Coronary artery (tissue), 2 donors: ENCODE data around the gene ZNF398.

Experiments used
- DNase-seq: peaks from one replicate; pipeline ENCODE4 v3.0.0-alpha.2; 2017; ENCODE audit warnings: low spot score
- H3K27ac ChIP-seq, 2 donors: fragments of 200-600 bp; sonication (generic); one replicate each; pipeline ENCODE4 v1.5.1; 2016 to 2019
- H3K4me3 ChIP-seq: fragments of 200-600 bp; sonication (generic); 2 replicates; pipeline ENCODE4 v1.5.1; 2016; ENCODE audit warnings: mild to moderate bottlenecking, moderate library complexity
- TF ChIP-seq, protein P1 (sequence below): fragments of 200-600 bp; sonication (generic); IDR thresholded peaks from one replicate; pipeline ENCODE4 v1.5.1; 2019; ENCODE audit warnings: antibody characterized with exemption

The ZNF398 gene

DNA sequence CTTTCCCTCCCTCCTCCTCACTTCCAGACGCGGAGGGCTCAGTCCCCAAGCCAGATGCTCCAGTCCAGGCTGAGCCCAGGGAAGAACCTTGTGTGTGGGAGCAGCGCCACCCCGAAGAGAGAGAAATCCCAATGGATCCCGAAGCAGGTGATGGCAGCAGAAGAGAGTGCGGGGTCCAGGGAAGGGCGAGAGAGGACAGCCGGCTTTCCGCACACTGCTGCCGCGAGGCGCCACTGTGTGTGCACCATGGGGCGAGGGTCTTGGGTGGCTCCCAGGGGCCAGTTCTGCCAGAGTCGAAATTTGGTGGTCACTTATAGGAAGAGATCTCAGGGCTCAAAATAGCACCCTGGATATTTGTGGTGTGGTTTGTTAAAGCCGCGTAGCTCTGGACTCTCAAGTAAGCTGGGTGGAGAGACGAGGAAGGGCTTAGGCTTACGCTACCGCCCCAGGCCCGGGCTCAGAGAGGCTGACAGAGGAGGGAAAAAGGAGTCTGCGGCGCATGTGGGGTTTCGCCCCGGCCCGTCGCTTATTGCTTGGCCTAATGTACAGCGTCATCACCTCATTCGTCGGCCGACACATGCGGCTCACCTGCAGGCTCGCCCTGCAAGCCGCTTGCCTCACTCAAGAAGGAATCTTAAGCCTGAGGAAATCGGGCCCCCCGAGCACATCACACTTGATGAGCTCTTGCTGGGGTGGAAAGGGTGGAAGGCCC, 60.2 kb downstream of the ZNF398 start:
- no peak overlapping the region for H3K4me3 ChIP-seq
- no peak overlapping the region for H3K27ac ChIP-seq
- no peak for DNase-seq
- TF ChIP-seq, protein P1, sequence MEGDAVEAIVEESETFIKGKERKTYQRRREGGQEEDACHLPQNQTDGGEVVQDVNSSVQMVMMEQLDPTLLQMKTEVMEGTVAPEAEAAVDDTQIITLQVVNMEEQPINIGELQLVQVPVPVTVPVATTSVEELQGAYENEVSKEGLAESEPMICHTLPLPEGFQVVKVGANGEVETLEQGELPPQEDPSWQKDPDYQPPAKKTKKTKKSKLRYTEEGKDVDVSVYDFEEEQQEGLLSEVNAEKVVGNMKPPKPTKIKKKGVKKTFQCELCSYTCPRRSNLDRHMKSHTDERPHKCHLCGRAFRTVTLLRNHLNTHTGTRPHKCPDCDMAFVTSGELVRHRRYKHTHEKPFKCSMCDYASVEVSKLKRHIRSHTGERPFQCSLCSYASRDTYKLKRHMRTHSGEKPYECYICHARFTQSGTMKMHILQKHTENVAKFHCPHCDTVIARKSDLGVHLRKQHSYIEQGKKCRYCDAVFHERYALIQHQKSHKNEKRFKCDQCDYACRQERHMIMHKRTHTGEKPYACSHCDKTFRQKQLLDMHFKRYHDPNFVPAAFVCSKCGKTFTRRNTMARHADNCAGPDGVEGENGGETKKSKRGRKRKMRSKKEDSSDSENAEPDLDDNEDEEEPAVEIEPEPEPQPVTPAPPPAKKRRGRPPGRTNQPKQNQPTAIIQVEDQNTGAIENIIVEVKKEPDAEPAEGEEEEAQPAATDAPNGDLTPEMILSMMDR: no peak

DNA sequence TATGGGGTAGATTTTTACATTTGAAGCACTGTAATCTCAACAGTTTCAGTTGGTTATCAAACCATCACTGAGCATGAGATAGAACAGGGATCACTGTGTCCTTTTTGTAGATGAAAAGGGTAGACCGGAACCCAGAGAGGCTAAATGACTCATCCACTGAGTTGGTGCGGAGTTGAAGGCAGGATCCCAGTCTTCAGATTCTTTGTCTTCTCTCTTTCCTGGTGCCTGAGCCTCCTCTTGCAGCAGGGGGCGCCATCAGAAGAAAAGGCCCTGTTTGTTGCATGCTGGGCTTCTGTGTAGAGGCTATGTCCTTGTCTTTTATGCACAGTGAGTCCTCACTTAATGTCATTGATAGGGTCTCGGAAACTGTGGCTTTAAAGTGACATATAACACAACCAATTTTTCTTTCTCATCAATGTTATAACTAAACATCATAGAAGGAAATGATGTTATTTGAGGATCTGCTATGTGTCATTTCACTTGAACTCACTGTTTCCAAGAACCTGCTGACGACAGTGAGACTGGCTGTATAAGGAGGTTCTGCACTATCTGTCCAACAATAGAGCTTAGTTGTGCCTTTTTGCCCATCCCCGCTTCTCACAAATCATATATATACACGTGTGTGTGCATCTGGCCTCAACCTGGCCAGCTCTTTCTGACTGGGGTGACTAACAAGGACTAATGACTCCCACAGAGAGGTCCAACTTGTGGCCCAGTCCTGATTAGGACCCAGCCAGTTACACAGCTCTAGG, 62.4 kb downstream of the ZNF398 start:
- Histone ChIP-seq H3K4me3 (no peak overlapping the region), H3K27ac (no peak overlapping the region)
- DNase-seq: no peak
- TF ChIP-seq, protein P1: no peak

DNA sequence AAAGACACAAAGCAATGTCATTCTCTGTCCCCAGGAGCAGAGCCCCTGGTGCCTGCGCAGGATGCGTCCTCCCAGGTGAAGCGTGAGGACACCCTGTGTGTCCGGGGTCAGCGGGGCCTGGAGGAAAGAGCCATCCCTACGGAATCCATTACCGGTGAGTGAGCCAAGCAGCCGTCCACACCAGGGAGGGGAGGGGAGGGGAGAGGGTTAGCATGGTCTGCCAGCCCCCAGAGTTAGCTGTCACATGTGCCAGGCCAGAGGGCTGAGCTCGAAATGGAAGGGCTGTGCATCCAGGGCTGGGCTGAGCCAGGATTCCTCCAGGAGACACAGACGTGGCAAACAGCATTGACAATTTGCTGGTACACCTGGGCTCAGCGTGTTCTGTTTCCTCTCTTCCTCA, 63.3 kb downstream of the ZNF398 start:
- Histone ChIP-seq H3K27ac (no peak overlapping the region), H3K4me3 (no peak overlapping the region)
- TF ChIP-seq, protein P1: no peak
- DNase-seq: no peak

DNA sequence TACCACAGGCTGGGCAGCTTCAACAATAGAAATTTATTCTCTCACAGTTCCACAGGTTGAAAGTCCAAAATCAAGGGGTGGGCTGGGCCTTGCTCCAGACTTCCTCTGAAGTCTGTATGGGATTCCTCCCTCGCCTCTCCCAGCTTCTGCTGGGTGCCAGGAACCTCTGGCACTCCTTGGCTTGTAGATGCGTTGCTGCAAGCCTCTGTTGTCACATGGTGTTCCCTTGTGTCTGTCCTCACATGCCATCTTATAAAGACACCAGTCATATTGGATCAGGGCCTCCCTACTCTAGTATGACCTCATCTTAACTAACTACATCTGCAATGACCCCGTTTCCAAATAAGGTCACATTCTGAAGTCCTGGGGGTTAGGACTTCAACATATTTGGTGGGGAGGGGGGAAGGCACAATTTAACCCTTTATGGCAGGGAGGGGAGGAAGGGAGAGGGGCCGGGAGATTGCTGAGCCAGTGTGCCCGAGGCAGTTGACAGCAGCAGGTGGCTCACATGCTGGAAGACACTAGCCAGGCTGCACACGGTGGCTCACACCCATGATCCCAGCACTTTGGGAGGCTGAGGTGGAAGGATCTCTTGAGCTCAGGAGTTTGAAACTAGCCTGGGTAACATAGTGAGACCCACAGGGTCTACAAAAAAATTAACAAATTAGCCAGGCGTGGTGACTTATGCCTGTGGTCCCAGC, 66.9 kb downstream of the ZNF398 start:
- no peak for DNase-seq
- TF ChIP-seq, protein P1: no peak
- Histone ChIP-seq H3K27ac (no peak overlapping the region), H3K4me3 (no peak overlapping the region)

DNA sequence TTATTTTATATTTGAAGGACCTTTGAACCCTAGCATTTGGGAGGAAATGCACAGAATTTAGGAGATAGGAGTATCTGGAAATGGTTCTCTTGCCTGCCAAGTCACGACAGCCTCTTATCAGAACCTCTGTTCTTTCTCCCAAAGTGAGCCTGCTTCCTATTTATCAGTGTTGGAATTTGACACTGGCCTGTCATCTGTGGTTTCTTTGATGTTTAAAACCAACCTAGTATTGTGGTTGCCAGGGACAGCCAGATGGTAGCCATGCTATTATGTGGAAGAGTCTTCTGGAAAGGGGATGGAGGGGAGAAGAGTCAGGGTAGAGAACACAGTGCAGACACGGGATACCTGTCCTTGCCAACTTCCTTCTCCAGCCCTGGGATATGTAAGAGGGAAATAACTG, 69.1 kb downstream of the ZNF398 start:
- TF ChIP-seq, protein P1: no peak
- DNase-seq: no peak
- Histone ChIP-seq H3K27ac (no peak overlapping the region), H3K4me3 (no peak overlapping the region)

DNA sequence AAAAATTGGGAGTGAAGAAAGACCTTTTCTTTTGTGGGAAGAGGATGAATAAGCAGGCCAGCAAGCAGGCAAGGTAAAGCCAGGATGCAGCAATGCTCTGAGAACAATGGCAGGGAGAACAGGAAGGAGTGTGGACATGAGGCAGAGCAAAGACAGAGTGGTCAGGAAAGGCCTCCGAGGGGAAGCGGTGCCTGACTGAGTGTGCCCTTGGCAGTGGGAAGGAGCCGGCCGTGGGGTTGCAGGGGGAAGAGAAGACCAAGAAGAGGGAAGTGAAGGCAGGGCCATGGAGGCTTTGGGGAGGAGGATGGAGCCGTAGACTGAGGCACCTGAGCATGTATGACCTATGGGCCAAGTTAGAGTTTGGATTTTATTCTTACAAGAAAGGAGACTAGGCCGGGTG, 70.3 kb downstream of the ZNF398 start:
- no peak overlapping the region for H3K27ac ChIP-seq
- TF ChIP-seq, protein P1: no peak
- H3K4me3 ChIP-seq: no peak overlapping the region
- no peak for DNase-seq
